OCI-LY3 (cell line): ENCODE results near the gene MAPK12.

Source experiments
- EZH2phosphoT487 ChIP-seq: fragments of 200-600 bp; shearing (Covaris generic); IDR thresholded peaks from 2 replicates; pipeline ENCODE4 v1.6.1; 2018; ENCODE audit warnings: antibody characterized with exemption, mixed run types, low read depth
- TF ChIP-seq, protein P1 (sequence below): fragments of 200-600, 300-600 bp; sonication (generic); IDR thresholded peaks from 2 replicates; pipeline ENCODE4 v1.5.1; 2014; ENCODE audit warnings: antibody characterized with exemption, low read length, low read depth

DNA sequence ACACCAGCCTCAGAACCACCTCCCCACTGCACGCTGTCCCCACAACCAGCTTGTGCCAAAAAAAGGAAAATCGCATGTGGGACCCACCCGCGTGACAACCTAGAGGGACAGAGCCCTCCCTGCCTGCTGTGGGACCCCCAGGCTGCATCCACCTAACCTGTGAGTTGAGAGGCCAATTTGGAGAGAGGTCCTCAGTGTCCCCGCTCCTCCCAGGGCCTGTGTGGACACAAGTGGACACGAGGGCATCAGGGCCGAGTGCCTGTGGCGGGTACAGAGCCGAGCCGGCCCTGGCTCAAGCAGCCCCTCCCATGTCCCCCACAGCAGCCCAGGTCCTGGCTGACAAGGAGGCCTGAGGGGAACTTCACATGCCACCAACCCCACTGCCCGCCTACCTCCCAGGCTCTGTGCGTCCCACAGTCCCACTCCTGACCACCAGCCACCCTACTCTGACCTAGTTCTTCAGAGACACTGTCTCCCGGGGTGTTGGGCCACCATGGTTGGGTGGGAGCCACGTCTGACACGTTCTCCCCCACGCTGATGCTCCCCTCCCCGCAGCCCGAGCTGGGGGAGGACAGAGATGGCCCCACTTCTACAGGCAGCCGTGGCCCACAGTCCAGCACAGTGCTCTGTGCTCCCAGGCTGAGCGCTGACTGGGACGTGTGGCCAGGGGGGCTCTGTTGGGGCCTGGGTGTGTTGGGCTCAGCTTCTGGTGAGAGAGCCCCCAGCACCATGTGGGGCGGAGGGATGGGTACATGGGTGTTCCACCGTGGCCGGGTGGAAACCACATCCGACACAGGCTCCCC lies 41.5 kb downstream of the MAPK12 start:
- TF ChIP-seq, protein P1, sequence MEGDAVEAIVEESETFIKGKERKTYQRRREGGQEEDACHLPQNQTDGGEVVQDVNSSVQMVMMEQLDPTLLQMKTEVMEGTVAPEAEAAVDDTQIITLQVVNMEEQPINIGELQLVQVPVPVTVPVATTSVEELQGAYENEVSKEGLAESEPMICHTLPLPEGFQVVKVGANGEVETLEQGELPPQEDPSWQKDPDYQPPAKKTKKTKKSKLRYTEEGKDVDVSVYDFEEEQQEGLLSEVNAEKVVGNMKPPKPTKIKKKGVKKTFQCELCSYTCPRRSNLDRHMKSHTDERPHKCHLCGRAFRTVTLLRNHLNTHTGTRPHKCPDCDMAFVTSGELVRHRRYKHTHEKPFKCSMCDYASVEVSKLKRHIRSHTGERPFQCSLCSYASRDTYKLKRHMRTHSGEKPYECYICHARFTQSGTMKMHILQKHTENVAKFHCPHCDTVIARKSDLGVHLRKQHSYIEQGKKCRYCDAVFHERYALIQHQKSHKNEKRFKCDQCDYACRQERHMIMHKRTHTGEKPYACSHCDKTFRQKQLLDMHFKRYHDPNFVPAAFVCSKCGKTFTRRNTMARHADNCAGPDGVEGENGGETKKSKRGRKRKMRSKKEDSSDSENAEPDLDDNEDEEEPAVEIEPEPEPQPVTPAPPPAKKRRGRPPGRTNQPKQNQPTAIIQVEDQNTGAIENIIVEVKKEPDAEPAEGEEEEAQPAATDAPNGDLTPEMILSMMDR = no peak
- TF ChIP-seq EZH2phosphoT487 = no peak
